ENCODE data around the gene PCSK7. TPM values are rescaled to one million over a fixed set of nuclear protein-coding genes. Genes with fewer than 3 reads are reported as not detected.
"Not testable (repeated sequence)": the region's sequence is repeated elsewhere in the genome, so short reads cannot be mapped to it uniquely, and the experiment has no call there.

PCSK7 gene, protein sequence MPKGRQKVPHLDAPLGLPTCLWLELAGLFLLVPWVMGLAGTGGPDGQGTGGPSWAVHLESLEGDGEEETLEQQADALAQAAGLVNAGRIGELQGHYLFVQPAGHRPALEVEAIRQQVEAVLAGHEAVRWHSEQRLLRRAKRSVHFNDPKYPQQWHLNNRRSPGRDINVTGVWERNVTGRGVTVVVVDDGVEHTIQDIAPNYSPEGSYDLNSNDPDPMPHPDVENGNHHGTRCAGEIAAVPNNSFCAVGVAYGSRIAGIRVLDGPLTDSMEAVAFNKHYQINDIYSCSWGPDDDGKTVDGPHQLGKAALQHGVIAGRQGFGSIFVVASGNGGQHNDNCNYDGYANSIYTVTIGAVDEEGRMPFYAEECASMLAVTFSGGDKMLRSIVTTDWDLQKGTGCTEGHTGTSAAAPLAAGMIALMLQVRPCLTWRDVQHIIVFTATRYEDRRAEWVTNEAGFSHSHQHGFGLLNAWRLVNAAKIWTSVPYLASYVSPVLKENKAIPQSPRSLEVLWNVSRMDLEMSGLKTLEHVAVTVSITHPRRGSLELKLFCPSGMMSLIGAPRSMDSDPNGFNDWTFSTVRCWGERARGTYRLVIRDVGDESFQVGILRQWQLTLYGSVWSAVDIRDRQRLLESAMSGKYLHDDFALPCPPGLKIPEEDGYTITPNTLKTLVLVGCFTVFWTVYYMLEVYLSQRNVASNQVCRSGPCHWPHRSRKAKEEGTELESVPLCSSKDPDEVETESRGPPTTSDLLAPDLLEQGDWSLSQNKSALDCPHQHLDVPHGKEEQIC
- polyA plus RNA-seq (ENCODE audit: insufficient read length), result 28.8 TPM

GRCh38 chr11:117231842-117232091, at the start of gene PCSK7:
TSS of gene PCSK7 (minus strand) at chr11:117232073. CDS start at chr11:117229844, 2,229 bp downstream.
- DNase-seq, result no peak

GRCh38 chr11:117281159-117281558, 49.3 kb upstream of the PCSK7 start:
- DNase-seq, result no peak

- no peak for DNase-seq
These were observed 48.0 kb upstream of the PCSK7 start for GRCh38 chr11:117279711-117280376.

GRCh38 chr11:117278347-117278746, 46.5 kb upstream of the PCSK7 start:
- no peak for DNase-seq

DNA sequence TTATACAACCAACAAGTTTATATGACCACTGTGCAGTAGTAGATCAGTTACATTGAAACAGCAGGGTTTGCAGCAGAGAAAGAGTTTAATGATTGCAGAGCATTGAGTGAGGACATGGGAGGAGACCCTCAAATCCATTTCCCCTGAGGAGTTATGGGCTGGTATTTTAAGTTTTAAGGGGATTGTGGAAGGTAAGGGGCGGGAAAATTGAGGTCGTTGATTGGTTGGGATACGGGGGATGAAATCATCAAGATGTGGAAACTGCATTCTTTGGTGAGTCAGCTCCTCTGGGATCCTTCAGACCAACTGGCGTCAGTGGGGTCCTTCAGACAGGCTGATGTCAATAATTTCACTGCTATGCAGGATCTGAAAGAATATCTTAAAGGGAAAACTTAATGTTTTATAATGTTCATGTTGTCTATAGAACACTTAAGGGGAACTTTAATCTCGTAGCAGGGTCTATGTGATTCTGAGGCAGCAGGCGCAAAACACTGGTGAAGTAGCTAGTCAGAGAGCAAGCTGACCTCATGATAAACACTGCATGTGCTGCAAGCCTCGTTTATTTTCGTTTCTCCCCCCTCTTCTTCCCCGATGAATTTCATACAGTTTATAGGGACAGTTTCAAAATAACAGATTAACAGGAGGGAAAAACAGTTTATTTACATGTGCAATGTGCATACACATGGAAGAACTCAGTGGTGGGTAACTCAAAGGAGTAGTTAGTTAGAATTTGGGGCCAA, 41.8 kb upstream of the PCSK7 start:
- no peak for DNase-seq

DNA sequence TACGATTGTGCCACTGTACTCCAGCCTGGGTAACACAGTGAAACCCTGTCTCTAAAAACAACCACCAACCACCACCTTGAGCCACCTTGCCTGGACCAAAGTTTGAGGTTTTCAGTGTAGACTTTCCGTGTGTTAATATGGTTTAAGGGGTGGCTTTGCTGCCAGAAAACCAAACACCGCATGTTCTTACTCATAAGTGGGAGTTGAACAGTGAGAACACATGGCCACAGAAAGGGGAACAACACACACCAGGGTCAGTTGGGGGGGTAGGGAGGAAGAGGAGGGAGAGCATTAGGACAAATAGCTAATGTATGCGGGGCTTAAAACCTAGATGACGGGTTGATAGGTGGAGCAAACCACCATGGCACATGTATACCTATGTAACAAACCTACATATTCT, 40.3 kb upstream of the PCSK7 start:
- DNase-seq, result not testable (repeated sequence)

- DNase-seq, result no peak
These were observed 39.3 kb upstream of the PCSK7 start for GRCh38 chr11:117271208-117271607.

- DNase-seq, result no peak
These were observed 38.0 kb upstream of the PCSK7 start for GRCh38 chr11:117269856-117270255.

GRCh38 chr11:117265745-117266144, 33.9 kb upstream of the PCSK7 start:
- DNase-seq, result no peak

DNA sequence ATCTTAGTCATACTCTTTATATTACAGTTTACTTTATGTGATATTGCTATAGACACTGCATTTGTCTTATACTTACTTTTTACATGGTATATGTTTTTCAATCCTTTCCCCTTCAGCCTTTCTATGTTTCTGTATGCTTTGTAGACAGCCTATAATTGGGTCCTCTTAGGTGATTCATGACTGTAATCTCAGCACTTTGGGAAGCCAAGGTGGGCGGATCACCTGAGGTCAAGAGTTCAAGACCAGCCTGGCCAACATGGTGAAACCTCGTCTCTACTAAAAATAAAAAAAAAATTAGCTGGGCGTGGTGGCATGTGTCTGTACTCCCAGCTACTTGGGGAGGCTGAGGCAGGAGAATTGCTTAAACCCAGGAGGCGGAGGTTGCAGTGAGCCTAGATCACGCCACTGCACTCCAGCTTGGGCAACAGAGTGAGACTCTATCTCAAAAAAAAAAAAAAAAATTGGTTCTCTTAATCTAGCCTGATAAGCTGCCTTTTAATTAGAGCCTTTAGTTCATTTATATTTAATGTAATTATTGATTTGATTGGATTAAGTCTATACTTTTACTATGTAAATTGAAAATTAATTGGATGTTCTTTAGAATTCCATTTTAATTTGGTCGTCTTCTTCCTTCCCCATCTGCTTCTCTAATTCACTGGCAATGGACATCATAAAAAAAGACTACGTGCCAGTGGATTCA, 32.9 kb upstream of the PCSK7 start:
- DNase-seq, result not testable (repeated sequence)

GRCh38 chr11:117259417-117259816, 27.5 kb upstream of the PCSK7 start:
- no peak for DNase-seq

- DNase-seq, result no peak
These were observed 26.7 kb upstream of the PCSK7 start for GRCh38 chr11:117258576-117258975.

- no peak for DNase-seq
These were observed 24.7 kb upstream of the PCSK7 start for GRCh38 chr11:117256573-117256972.

GRCh38 chr11:117255966-117256365, 24.1 kb upstream of the PCSK7 start:
- DNase-seq, result no peak

- no peak for DNase-seq
These were observed 19.6 kb upstream of the PCSK7 start for GRCh38 chr11:117251506-117251905.

GRCh38 chr11:117249571-117249970, 17.7 kb upstream of the PCSK7 start:
- no peak for DNase-seq

DNA sequence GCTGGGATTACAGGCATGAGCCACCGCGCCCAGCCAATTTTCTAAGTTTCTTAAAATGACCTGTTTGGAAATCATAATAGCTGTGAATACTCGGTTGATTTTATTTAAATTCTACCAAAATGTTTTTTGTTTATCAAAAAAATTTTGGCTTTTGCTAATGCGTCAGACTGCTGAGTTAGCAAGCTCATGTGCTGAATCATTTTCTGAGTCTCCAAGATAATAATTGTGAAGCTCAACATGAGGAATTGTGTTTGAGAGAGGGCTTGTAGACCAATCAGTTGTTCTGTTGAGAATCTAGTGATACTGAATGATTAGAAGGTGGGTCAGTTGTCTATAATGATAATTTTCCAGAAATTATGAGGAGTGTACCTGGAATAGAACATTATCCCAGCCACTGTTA, 16.5 kb upstream of the PCSK7 start:
- no peak for DNase-seq

DNA sequence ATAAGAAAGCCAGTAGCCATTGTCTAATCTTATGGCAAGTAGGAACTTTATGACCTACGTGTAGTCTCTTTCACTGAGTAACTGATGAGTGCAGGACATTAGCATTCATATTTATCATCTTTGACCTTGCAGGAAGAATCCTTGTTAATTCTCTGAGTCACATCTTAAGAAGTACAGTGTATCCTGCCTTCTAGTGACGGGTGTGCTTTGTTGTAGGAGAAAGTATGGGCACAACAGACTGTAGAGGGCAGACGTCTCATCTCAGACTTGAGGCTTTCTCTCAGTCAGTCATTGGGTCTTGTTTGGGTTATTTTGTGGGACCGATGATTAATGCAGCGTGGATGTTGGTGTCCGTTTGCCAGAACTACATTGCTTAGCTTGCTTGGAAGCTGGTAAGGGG, 7.4 kb upstream of the PCSK7 start:
- DNase-seq, result no peak

- DNase-seq, result no peak
These were observed 6.3 kb upstream of the PCSK7 start for GRCh38 chr11:117238221-117238620.

- no peak for DNase-seq
These were observed 1.1 kb upstream of the PCSK7 start for GRCh38 chr11:117232911-117233409.

DNA sequence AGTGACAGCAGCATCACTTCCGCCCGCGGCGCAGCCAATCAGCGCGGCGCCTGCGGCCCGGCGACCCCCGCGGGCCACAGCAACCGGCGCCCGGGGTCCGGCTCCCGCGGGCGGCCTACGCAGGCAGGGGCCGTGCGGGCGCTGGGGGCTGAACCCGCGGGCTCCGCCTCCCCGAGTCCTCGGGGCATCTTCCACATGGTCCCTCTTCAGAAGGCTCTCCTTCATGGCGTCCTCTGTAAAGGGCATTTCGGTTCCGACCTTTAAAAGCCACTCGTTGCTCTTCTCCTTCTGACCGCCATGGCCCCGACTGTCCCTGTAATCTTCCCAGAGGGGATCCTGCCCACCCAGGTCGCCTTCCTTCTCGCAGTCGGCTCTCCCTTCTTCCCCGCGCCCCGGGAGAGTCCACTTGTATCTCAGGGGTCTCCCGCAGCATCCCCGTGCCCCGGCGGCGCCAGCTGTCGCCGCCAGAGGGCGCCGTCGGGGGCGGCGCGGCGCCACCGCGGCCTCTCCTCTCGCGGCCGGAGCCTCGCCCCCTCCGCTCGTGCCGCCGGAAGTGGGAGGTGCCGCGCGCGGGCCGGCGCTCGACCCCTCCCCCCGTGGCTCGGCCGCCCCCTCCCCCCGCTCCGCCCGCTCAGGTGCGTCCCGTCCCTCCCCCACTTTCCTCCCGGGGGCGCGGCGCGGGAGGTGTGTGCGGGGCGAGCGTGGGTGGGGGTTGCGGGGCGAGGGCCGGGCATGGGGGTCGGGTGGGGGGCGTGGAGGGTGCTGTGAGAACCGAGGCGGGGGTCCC, 412 bp upstream of the PCSK7 start, which contains the start of gene RNF214:
TSS of gene RNF214 (plus strand) at position 580 of the 787 bp plus-strand sequence. CDS start 1,602 bp downstream, outside the sequence.
- peak; percentile 93 for DNase-seq
